ENCODE measurements around the gene HAUS3. TPM values are rescaled to one million over a fixed set of nuclear protein-coding genes. Genes with fewer than 3 reads are reported as not detected.

The HAUS3 gene
- total and polyA plus RNA-seq, 2 of the 13 experiments (the other 11 are each of a cell fraction or from before 2014, with no cell fraction given) = 3.9 to 12.6 TPM

- Histone ChIP-seq H3K27ac (ENCODE audit: extremely low read length, insufficient read depth, low read length) (no peak overlapping the region), H3K9me3 (ENCODE audit: low read length) (no peaks in the 10 kb centered on the region), H3K4me1 (ENCODE audit: insufficient read depth, low read length) (no peaks in the 10 kb centered on the region), H3K27me3 (ENCODE audit: control insufficient read depth in 1 of 2, insufficient read depth in 2 of 2, low read length in 2 of 2) (peaks cover 25 to 83% of the 10 kb centered on the region in 2 experiments; a peak in 4 of 5 replicates), H3K9ac (ENCODE audit: insufficient read depth, low read depth, low read length) (no peak overlapping the region), H3K79me2 (ENCODE audit: insufficient read depth, low read length) (no peaks in the 10 kb centered on the region), H3K36me3 (replicated peaks in 1 of 2; ENCODE audit: control insufficient read depth in 1 of 2, insufficient read depth in 2 of 2, low read length in 2 of 2) (no peaks in the 10 kb centered on the region), H2AFZ (ENCODE audit: low read length) (no peak overlapping the region), H3K4me3 (replicated peaks in 1 of 3; ENCODE audit: insufficient read depth in 1 of 3, low read depth in 2 of 3, low read length in 3 of 3) (no peak overlapping the region), H4K20me1 (ENCODE audit: insufficient read depth, low read length) (no peaks in the 10 kb centered on the region), H3K4me2 (ENCODE audit: low read depth, low read length) (no peak overlapping the region)
- CTCF ChIA-PET (ENCODE audit: low intra/inter-chr PET ratio, low total read pairs) = no interaction called here
- BruUV-seq (replicated peaks) = no TSS peak
- DNase-seq (ENCODE audit: low spot score) (no peak), ATAC-seq (no peak), FAIRE-seq (no peak)
- intact Hi-C loops (cut with micrococcal nuclease; ENCODE audit: unreplicated experiment) (no loop called here), in situ Hi-C loops (cut with HindIII; ENCODE audit: extremely low pct_ligation_motif_present, low pct_unique_long_range_greater_than_20kb) (no loop called here)
- no peak for TF ChIP-seq ZNF317 (CRISPR knock-in tag; IDR thresholded peaks at IDR 0.05)
- no peak for TF ChIP-seq HOXA3 (CRISPR knock-in tag; IDR thresholded peaks at IDR 0.05)
- TF ChIP-seq CENPT (CRISPR knock-in tag; IDR thresholded peaks at IDR 0.05; ENCODE audit: low read depth) = no peak
- no peak for TF ChIP-seq ZNF562 (CRISPR knock-in tag; IDR thresholded peaks at IDR 0.05; ENCODE audit: borderline replicate concordance)
- TF ChIP-seq ZNF543 (CRISPR knock-in tag; IDR thresholded peaks at IDR 0.05) = no peak
- no peak for TF ChIP-seq GLI4 (CRISPR knock-in tag; IDR thresholded peaks at IDR 0.05; ENCODE audit: borderline replicate concordance)
- TF ChIP-seq POLR2G (IDR thresholded peaks at IDR 0.05; ENCODE audit: low read depth, low read length) = no peak
- TF ChIP-seq ZNF629 (CRISPR knock-in tag; conservative IDR thresholded peaks at IDR 0.05) = no peak
- no peak for TF ChIP-seq SNAI1 (CRISPR knock-in tag; IDR thresholded peaks at IDR 0.05; ENCODE audit: borderline replicate concordance)
- TF ChIP-seq ARNT (IDR thresholded peaks at IDR 0.05) = no peak
- TF ChIP-seq NFE2L2 (IDR thresholded peaks at IDR 0.05; ENCODE audit: low read length) = no peak
- TF ChIP-seq ZNF639 (CRISPR knock-in tag; conservative IDR thresholded peaks at IDR 0.05) = no peak
- TF ChIP-seq PHF21A (CRISPR knock-in tag; IDR thresholded peaks at IDR 0.05) = no peak
- TF ChIP-seq HNRNPUL1 (IDR thresholded peaks at IDR 0.05; ENCODE audit: low read depth, low read length) = no peak
- TF ChIP-seq ZNF251 (CRISPR knock-in tag; IDR thresholded peaks at IDR 0.05) = no peak
- TF ChIP-seq PLSCR1 (CRISPR knock-in tag; IDR thresholded peaks at IDR 0.05; ENCODE audit: borderline replicate concordance) = no peak
- TF ChIP-seq THYN1 (CRISPR knock-in tag; IDR thresholded peaks at IDR 0.05; ENCODE audit: borderline replicate concordance, low read depth) = no peak
- no peak for TF ChIP-seq ZFP1 (CRISPR knock-in tag; IDR thresholded peaks at IDR 0.05)
- POLR2A ChIA-PET = no interaction called here
- 17% methylated on average over 6 of the region's 12 CpGs for WGBS (ENCODE audit: low lambda C conversion rate)
Measured at GRCh38 chr4:2269618-2270163, 27.8 kb upstream of the HAUS3 start.

Data from HepG2 (cell line).